Osteocyte (in vitro differentiated cells): ENCODE results near the gene TUFM. TPM values are rescaled to one million over a fixed set of nuclear protein-coding genes. Genes with fewer than 3 reads are reported as not detected.
"Not testable (repeated sequence)": the region's sequence is repeated elsewhere in the genome, so short reads cannot be mapped to it uniquely, and the experiment has no call there.

Source experiments
- DNase-seq: peaks from one replicate; pipeline ENCODE4 v3.0.0; 2021; ENCODE audit warnings: mixed read lengths; ENCODE audit not compliant: unreplicated experiment; ENCODE audit errors: extremely low spot score
- H3K27ac Mint-ChIP-seq: one replicate; pipeline ENCODE4 v1.8.0; 2021; ENCODE audit warnings: mild to moderate bottlenecking, mixed read lengths; ENCODE audit not compliant: unreplicated experiment
- H3K27me3 Mint-ChIP-seq: one replicate; pipeline ENCODE4 v1.8.0; 2021; ENCODE audit warnings: mixed read lengths; ENCODE audit not compliant: unreplicated experiment
- H3K36me3 Mint-ChIP-seq: one replicate; pipeline ENCODE4 v1.8.0; 2021; ENCODE audit warnings: mixed read lengths; ENCODE audit not compliant: unreplicated experiment
- H3K4me1 Mint-ChIP-seq: one replicate; pipeline ENCODE4 v1.8.0; 2021; ENCODE audit warnings: mixed read lengths; ENCODE audit not compliant: unreplicated experiment
- H3K4me3 Mint-ChIP-seq: one replicate; pipeline ENCODE4 v1.8.0; 2021; ENCODE audit warnings: mild to moderate bottlenecking, moderate library complexity, mixed read lengths; ENCODE audit not compliant: unreplicated experiment
- H3K9me3 Mint-ChIP-seq: one replicate; pipeline ENCODE4 v1.8.0; 2021; ENCODE audit warnings: mixed read lengths; ENCODE audit not compliant: unreplicated experiment
- CTCF ChIP-seq: fragments of 200-600 bp; sonication (generic); IDR thresholded peaks from 2 replicates; pipeline ENCODE4 v1.5.0; 2021; ENCODE audit warnings: antibody characterized with exemption, mild to moderate bottlenecking, moderate library complexity
- total RNA-seq: library from RNA; stranded (reverse); gene quantifications from 2 replicates; pipeline ENCODE4 v1.2.1, GENCODE V29; 2021

Gene TUFM
- total RNA-seq, 1 donor from 2014 or later: 122 TPM

DNA sequence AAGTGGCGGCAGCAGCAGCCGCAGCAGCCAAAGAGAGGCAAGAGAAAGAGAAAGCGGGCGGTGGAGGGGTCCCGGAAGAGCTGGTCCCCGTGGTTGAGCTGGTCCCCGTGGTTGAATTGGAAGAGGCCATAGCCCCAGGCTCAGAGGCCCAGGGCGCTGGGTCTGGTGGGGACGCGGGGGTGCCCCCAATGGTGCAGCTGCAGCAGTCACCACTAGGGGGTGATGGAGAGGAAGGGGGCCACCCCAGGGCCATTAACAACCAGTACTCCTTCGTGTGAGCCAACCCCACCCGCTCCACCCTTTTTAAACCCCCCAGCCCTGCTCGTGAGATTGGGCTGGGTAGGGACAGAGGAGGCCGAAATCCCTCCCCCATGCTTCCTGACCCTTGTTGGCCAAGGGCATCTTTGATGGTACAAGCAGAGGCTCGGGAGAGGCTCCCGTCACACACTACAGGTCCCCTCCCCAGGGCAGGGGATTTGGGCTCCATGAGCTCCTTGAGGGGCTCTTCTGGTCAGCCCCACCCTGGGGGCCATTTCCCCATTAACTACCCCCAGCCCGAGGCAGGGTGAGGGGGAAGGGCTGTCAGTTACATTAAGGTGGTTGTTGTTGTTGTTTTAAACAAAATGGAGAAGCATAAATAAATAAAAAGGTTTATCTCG is 27.5 kb upstream of the TUFM start:
- no peak overlapping the region for H3K4me3 Mint-ChIP-seq
- H3K4me1 Mint-ChIP-seq: peaks cover 3% of the 10 kb centered on the region
- no peaks in the 10 kb centered on the region for H3K9me3 Mint-ChIP-seq
- peaks cover 23% of the 10 kb centered on the region for H3K36me3 Mint-ChIP-seq
- TF ChIP-seq CTCF: peak; percentile 57
- H3K27ac Mint-ChIP-seq: no peak overlapping the region
- no peaks in the 10 kb centered on the region for H3K27me3 Mint-ChIP-seq
- DNase-seq: no peak

DNA sequence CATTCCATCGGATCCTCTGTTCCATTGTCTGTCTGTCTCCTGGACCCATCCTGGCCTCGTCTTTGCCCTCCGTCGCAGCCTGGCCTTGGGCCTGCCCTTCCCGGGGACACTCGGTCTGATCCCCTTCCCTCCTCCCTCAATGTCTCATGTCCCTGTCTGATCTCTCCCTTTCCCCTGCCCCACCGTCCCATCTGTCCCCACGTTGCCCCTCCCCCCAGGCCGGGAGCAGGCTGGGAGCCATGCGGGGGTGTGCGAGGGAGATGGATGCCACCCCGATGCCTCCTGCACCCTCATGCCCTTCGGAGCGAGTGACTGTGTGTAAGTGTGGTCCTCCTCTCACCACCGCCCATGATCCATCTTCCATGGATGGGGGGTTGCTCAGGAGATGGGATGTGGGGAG is 26.8 kb upstream of the TUFM start:
- DNase-seq: no peak
- Mint-ChIP-seq H3K27ac (no peak overlapping the region), H3K4me1 (peaks cover 3% of the 10 kb centered on the region), H3K36me3 (peaks cover 24% of the 10 kb centered on the region), H3K9me3 (no peaks in the 10 kb centered on the region), H3K27me3 (no peaks in the 10 kb centered on the region), H3K4me3 (no peak overlapping the region)
- TF ChIP-seq CTCF: no peak

GRCh38 chr16:28869201-28869600 is 23.1 kb upstream of the TUFM start:
- Mint-ChIP-seq H3K27me3 (no peaks in the 10 kb centered on the region), H3K36me3 (peaks cover 26% of the 10 kb centered on the region), H3K27ac (no peak overlapping the region), H3K4me1 (peaks cover 15% of the 10 kb centered on the region), H3K4me3 (no peak overlapping the region), H3K9me3 (no peaks in the 10 kb centered on the region)
- no peak for DNase-seq
- no peak for TF ChIP-seq CTCF

GRCh38 chr16:28867646-28868045 is 21.5 kb upstream of the TUFM start:
- not testable (repeated sequence) for H3K27me3 Mint-ChIP-seq, H3K4me3 Mint-ChIP-seq, H3K9me3 Mint-ChIP-seq, DNase-seq, H3K27ac Mint-ChIP-seq
- H3K36me3 Mint-ChIP-seq: peaks cover 22% of the 10 kb centered on the region
- peaks cover 22% of the 10 kb centered on the region for H3K4me1 Mint-ChIP-seq

DNA sequence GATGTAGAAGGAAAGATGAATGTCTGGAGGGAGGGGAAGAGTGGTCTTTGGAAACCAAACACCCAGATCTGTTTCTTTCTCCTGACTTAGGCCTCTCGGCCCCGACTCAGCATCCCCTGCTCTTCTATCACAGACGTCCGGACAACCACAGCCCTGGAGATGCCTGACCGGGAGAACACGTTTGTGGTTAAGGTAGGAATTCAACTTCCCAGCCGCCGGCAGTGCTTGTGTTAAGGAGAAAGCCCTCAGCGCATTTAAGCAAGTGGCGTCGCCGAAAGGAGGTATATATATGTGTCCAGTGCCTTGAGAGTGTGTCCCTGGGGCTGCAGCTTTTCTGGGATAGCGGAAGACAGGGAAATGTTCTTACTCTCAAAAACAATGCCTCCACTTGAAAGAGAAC is 21.1 kb upstream of the TUFM start:
- H3K4me3 Mint-ChIP-seq: no peak overlapping the region
- no peaks in the 10 kb centered on the region for H3K9me3 Mint-ChIP-seq
- TF ChIP-seq CTCF: no peak
- H3K36me3 Mint-ChIP-seq: peaks cover 22% of the 10 kb centered on the region
- H3K27ac Mint-ChIP-seq: no peak overlapping the region
- peaks cover 24% of the 10 kb centered on the region for H3K4me1 Mint-ChIP-seq
- H3K27me3 Mint-ChIP-seq: no peaks in the 10 kb centered on the region
- DNase-seq: no peak

DNA sequence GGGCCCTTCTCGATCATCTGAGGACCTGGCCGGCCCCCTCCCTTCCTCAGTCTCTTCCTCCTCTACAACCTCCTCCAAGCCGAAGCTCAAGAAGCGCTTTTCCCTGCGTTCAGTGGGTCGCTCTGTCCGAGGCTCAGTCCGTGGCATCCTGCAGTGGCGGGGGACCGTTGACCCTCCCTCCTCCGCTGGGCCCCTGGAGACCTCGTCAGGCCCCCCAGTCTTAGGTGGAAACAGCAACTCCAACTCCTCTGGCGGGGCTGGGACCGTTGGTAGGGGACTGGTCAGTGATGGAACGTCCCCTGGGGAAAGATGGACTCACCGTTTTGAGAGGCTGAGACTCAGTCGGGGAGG is 20.3 kb upstream of the TUFM start:
- no peaks in the 10 kb centered on the region for H3K9me3 Mint-ChIP-seq
- no peak for DNase-seq
- peaks cover 24% of the 10 kb centered on the region for H3K4me1 Mint-ChIP-seq
- H3K27ac Mint-ChIP-seq: no peak overlapping the region
- no peak for TF ChIP-seq CTCF
- H3K4me3 Mint-ChIP-seq: no peak overlapping the region
- H3K36me3 Mint-ChIP-seq: peaks cover 22% of the 10 kb centered on the region
- H3K27me3 Mint-ChIP-seq: no peaks in the 10 kb centered on the region
